ENCODE measurements around the gene SNX1. TPM values are rescaled to one million over a fixed set of nuclear protein-coding genes. Genes with fewer than 3 reads are reported as not detected.
A peak's percentile ranks its signal among the peaks of the same experiment; 100 is the strongest.

Gene SNX1
- total and polyA plus RNA-seq, 10 of the 15 experiments (the other 5 are each of a cell fraction or from before 2014, with no cell fraction given), result 17.8 to 115 (median 96.3) TPM

DNA sequence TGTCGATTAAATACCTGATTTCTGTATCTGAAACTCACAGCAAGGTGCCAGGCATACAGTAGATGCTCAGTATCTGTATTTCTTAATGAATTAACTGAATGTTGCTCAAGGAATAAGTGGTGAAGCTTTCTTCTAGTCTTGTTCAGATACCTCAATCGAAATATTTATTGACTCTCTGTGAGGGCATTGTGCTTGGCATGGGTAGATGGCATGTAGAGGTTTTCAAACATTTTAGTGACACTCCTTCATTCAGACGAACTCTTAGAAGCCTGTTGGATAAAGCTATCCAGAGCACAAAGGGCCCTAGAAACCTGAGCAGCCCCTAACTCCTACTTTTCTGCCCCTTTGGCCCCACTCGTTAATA lies 369 bp upstream of the SNX1 start:
- intact Hi-C loops (cut with micrococcal nuclease; ENCODE audit: unreplicated experiment), result loop anchor here (10.0 kb wide), 3 partner anchors 289 to 621 kb away; partner anchors contain the start of genes PCLAF, TRIP4 and USP3
- no TSS peak for BruUV-seq (replicated peaks)
- Histone ChIP-seq H3K9me3 (replicated peaks; ENCODE audit: control insufficient read depth, insufficient read depth, low read length) (no peaks in the 10 kb centered on the region), H3K27me3 (replicated peaks in 1 of 2; ENCODE audit: control insufficient read depth in 2 of 2, insufficient read depth in 2 of 2, low read length in 1 of 2) (no peaks in the 10 kb centered on the region), H2AFZ (ENCODE audit: control insufficient read depth, low read depth, low read length) (peak overlapping the region; percentile 71), H3K4me2 (ENCODE audit: control insufficient read depth, insufficient read depth) (peak overlapping the region; percentile 90), H3K27ac (ENCODE audit: control insufficient read depth, insufficient read depth) (no peak overlapping the region), H4K20me1 (ENCODE audit: control insufficient read depth, insufficient read depth) (no peaks in the 10 kb centered on the region), H3K4me3 (peak overlapping the region; percentile 96; the same call in 1 of the 2 replicates), H3K36me3 (ENCODE audit: control insufficient read depth in 2 of 2, insufficient read depth in 2 of 2, low read length in 1 of 2) (no peaks in the 10 kb centered on the region; a peak in 1 of 4 replicates), H3K4me1 (ENCODE audit: control insufficient read depth, insufficient read depth, low read length) (peaks cover 20% of the 10 kb centered on the region), H3K9ac (ENCODE audit: control insufficient read depth, insufficient read depth, low read length) (no peak overlapping the region), H3K79me2 (ENCODE audit: control insufficient read depth, insufficient read depth, low read length) (peaks cover 87% of the 10 kb centered on the region)
- DNase-seq (ENCODE audit: low read depth, low spot score), result no peak
- RAD21 ChIA-PET (ENCODE audit: unreplicated experiment), result interaction anchor here (1.2 to 2.6 kb wide), 3 partner anchors 50 to 85 kb away, joined by 4 to 11 read pairs (median 4); no protein-coding TSS in a partner anchor
- CTCF ChIA-PET, result interaction anchor here (0.7 to 5.1 kb wide), 3 partner anchors 9 to 59 kb away, joined by 3 to 46 read pairs (median 3); no protein-coding TSS in a partner anchor
- ATAC-seq, result no peak
- SMC1A ChIA-PET (ENCODE audit: uncharacterized antibody, unreplicated experiment), result interaction anchor here (1.6 to 1.9 kb wide), 2 partner anchors 49 to 486 kb away, joined by 3 to 7 read pairs; no protein-coding TSS in a partner anchor
- WGBS (ENCODE audit: insufficient coverage, insufficient replicate concordance, low lambda C conversion rate, missing lambda C conversion rate), result 39% methylated on average over 4 of the region's 4 CpGs
- in situ Hi-C loops (cut with MboI), result no loop called here
- no peak for FAIRE-seq
- POLR2A ChIA-PET, result interaction anchor here (0.7 to 4.2 kb wide), 3 partner anchors 50 to 68 kb away, joined by 5 to 21 read pairs (median 6); partner anchors contain the start of gene PPIB
- TF ChIP-seq ATF2 (IDR thresholded peaks at IDR 0.05; ENCODE audit: low read length) (no peak), NR2F1 (conservative IDR thresholded peaks at IDR 0.05) (no peak), RELB (IDR thresholded peaks at IDR 0.05; ENCODE audit: low read depth) (no peak), ZNF217 (IDR thresholded peaks at IDR 0.05) (no peak), USF2 (IDR thresholded peaks at IDR 0.05; ENCODE audit: borderline replicate concordance, low read depth, low read length) (no peak), BCL11A (IDR thresholded peaks at IDR 0.05; ENCODE audit: low read depth, low read length) (no peak), EGR1 (IDR thresholded peaks at IDR 0.05; ENCODE audit: borderline replicate concordance in 1 of 2, low read depth in 2 of 2, low read length in 2 of 2) (no peak)
- TF ChIP-seq, protein P1, sequence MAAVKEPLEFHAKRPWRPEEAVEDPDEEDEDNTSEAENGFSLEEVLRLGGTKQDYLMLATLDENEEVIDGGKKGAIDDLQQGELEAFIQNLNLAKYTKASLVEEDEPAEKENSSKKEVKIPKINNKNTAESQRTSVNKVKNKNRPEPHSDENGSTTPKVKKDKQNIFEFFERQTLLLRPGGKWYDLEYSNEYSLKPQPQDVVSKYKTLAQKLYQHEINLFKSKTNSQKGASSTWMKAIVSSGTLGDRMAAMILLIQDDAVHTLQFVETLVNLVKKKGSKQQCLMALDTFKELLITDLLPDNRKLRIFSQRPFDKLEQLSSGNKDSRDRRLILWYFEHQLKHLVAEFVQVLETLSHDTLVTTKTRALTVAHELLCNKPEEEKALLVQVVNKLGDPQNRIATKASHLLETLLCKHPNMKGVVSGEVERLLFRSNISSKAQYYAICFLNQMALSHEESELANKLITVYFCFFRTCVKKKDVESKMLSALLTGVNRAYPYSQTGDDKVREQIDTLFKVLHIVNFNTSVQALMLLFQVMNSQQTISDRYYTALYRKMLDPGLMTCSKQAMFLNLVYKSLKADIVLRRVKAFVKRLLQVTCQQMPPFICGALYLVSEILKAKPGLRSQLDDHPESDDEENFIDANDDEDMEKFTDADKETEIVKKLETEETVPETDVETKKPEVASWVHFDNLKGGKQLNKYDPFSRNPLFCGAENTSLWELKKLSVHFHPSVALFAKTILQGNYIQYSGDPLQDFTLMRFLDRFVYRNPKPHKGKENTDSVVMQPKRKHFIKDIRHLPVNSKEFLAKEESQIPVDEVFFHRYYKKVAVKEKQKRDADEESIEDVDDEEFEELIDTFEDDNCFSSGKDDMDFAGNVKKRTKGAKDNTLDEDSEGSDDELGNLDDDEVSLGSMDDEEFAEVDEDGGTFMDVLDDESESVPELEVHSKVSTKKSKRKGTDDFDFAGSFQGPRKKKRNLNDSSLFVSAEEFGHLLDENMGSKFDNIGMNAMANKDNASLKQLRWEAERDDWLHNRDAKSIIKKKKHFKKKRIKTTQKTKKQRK (IDR thresholded peaks at IDR 0.05; ENCODE audit: low read depth, low read length), result no peak
- TF ChIP-seq, protein P2, sequence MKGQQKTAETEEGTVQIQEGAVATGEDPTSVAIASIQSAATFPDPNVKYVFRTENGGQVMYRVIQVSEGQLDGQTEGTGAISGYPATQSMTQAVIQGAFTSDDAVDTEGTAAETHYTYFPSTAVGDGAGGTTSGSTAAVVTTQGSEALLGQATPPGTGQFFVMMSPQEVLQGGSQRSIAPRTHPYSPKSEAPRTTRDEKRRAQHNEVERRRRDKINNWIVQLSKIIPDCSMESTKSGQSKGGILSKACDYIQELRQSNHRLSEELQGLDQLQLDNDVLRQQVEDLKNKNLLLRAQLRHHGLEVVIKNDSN (IDR thresholded peaks at IDR 0.05; ENCODE audit: borderline replicate concordance, extremely low read length, insufficient read depth, low read depth, low read length), result no peak

Data from GM12878 (cell line).